HG02642 (cell line): ENCODE measurements around the gene STARD10.

ENCODE experiments used
- ATAC-seq: cut with Tn5 transposase; IDR thresholded peaks from one replicate; pipeline ENCODE4 v1.9.1; 2021; ENCODE audit warnings: mild to moderate bottlenecking; ENCODE audit not compliant: unreplicated experiment, poor library complexity

STARD10 gene

GRCh38 chr11:72712841-72713240, 81.0 kb downstream of the STARD10 start:
- ATAC-seq, result no peak

DNA sequence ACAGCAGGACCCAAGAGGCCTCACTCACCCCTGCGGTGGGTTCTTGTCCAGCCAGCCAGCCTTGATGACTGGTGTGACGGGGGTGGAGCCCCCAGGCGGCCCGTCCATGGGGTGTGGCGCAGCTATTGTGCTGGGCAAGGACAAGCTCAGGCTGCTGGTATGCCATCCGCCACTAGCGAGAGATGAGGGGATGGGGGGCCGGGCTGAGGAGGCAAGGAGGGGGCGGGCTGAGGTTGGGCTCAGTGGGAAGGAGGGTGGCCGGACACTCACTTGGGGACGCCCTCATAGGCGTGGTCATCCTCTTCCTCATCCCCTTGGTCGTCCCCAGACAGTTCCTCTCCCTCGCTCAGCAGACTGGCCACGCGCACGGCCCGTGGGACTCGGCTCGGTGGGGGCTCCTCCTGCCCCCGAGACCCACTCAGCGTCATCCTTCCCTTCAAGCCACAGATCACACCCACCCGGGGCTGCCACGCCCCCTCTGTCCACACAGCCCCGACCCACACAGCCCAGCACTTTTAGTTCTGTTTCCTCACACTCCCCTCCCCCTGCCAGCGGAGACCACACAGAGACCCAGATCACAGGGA, 81.6 kb downstream of the STARD10 start:
- no peak for ATAC-seq

GRCh38 chr11:72711141-72711540, 82.7 kb downstream of the STARD10 start:
- no peak for ATAC-seq

- ATAC-seq, result no peak
Measured at GRCh38 chr11:72710278-72710677, 83.6 kb downstream of the STARD10 start.

DNA sequence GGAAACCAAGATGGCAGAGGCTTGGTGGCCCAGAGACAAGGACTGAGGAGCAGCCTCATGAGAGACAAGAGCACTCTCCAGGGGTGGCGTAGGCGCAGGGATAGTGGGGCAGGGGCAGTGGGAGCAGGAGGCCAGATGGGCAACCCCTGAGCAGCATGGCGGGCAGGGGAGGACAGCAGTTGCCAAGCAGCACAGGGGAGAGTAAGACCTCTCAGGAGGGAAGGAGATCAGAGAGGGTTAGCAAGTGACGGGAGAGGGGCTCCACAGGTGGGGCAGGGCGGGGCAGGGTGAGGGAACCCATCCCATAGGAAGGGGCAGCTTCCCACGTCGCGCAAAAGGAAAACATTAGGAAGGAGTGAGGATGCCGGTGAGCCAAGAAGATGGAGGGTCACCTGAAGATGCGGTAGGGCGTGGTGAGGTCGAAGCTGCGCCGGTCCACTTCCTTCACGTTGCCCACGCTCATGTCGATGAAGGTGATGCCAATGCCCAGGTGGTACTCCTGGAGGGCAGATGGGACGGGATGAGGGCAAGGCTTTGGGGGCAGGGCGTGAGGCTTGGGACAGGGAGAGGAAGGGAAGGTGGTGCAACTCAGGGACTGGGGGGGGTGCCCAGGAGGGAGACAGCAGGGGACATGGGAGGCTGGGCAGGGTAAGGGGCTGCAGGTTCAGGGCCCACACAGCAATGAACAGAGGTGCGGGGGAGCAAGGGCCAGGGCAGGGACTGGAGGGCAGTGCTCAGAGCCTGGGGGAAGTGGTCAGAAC, 84.2 kb downstream of the STARD10 start:
- no peak for ATAC-seq

DNA sequence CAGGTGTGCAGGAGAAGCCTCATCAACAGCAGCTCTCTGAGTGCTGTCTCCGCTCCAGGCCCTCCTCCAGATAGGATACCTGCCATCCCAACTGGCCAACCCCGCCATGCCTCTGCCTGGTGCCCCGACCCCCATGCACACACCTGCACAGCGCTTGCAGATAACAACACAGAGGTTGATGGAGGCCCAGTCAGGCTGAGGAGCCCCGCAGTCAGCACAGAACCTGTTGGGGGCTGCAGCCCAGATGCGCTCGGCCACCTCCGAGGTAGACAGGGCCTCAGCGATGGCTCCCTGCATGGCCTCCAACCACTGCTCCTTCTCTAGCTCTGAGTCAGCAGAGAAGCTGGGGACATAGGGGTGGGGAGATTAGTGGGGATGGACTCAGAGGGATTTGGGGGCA, 86.8 kb downstream of the STARD10 start:
- ATAC-seq, result no peak

DNA sequence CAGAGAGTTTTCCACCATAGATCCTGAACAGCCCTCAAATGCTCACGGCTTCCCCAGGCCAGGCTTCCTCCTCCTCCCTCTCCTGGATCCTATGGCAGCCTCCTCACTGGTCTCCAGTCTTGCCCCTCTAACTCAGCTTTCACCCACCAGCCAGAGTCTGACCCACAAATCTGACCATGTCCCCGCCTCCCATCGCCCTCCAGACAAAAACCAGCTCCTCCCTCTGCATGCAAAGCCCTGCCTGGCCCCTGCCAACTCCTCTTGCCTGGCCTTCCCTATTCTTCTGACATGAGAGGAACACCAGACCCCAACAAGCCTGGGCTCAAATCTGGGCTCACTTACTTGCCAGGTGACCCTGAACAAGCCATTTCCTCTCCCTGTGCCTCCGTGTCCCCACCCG, 87.3 kb downstream of the STARD10 start:
- ATAC-seq, result no peak

DNA sequence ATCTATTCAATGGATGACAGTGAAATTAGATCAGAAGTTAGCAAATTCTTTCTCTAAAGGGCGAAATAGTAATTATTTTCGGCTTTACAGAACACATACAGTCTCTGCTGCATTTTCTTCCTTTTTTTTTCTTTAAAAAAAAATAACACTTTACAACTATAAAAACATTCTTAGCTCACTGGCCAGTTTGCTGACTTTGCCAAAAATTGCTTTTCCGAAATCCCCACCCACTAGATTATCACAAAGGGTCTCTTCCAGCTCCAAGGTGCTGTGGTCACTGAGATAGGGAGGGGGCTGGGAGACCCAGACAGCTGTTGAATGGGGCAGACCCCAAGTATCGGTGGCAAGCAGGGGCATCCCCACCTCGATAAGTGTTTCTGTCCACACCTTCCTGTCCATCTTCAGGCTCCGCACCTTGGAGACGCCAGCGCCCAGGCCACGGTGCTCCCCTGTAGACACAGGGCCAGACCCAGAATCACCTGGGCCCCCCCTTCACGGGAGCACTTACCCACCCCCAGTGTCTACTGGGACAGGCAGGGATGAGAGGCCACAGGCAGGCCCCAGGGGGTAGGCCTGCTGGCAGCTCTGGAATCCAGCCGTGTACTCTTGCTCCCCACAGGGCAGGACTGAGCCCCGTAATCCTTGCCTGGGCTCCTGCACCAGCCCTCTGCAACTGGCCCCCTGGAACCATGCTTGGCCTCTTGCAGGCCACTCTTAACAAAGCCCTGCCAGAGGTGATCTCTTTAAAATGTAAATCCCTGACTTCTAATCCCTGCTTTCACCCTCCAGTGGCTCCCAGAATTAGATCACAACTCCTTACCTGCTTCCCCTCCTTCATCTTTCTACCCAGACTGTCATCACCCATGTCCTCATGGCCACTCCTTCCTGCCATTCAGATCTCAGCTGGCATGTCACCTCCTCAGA, 88.1 kb downstream of the STARD10 start:
- ATAC-seq, result no peak

GRCh38 chr11:72704783-72705265, 89.0 kb downstream of the STARD10 start:
- ATAC-seq, result no peak
